ENCODE measurements around the gene FUOM. TPM values are rescaled to one million over a fixed set of nuclear protein-coding genes. Genes with fewer than 3 reads are reported as not detected.

The FUOM gene
- polyA plus RNA-seq, 1 of the 3 experiments (the other 2 are of a cell fraction): 32.5 TPM

- CTCF ChIA-PET: interaction anchor here (0.8 to 1.1 kb wide), 2 partner anchors 25 to 46 kb away, joined by 3 to 5 read pairs; no protein-coding TSS in a partner anchor
- WGBS (ENCODE audit: low lambda C conversion rate): 93% methylated on average over 11 of the region's 16 CpGs
- TF ChIP-seq NRF1 (IDR thresholded peaks at IDR 0.05; ENCODE audit: low read depth, low read length): no peak
- no peak for TF ChIP-seq SMC3 (IDR thresholded peaks at IDR 0.05; ENCODE audit: low read depth, low read length)
- TF ChIP-seq, protein P1, sequence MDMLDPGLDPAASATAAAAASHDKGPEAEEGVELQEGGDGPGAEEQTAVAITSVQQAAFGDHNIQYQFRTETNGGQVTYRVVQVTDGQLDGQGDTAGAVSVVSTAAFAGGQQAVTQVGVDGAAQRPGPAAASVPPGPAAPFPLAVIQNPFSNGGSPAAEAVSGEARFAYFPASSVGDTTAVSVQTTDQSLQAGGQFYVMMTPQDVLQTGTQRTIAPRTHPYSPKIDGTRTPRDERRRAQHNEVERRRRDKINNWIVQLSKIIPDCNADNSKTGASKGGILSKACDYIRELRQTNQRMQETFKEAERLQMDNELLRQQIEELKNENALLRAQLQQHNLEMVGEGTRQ (IDR thresholded peaks at IDR 0.05; ENCODE audit: borderline replicate concordance, low read depth, low read length): no peak
- TF ChIP-seq FOXM1 (IDR thresholded peaks at IDR 0.05; ENCODE audit: low read depth): no peak
- TF ChIP-seq CHD2 (IDR thresholded peaks at IDR 0.05; ENCODE audit: low read length, partially characterized antibody): no peak
- no peak for TF ChIP-seq JUND (IDR thresholded peaks at IDR 0.05)
- TF ChIP-seq FOXJ3 (CRISPR knock-in tag; IDR thresholded peaks at IDR 0.05): no peak
- TF ChIP-seq MXI1 (IDR thresholded peaks at IDR 0.05; ENCODE audit: low read depth, low read length): no peak
- TF ChIP-seq IRF3 (IDR thresholded peaks at IDR 0.05; ENCODE audit: low read depth, low read length): no peak
- TF ChIP-seq TEAD4 (IDR thresholded peaks at IDR 0.05; ENCODE audit: borderline replicate concordance, insufficient read depth): no peak
- TF ChIP-seq RXRA (IDR thresholded peaks at IDR 0.05; ENCODE audit: borderline replicate concordance, low read depth): no peak
These were observed 3.7 kb downstream of the FUOM start for GRCh38 chr10:133353988-133354605.

DNA sequence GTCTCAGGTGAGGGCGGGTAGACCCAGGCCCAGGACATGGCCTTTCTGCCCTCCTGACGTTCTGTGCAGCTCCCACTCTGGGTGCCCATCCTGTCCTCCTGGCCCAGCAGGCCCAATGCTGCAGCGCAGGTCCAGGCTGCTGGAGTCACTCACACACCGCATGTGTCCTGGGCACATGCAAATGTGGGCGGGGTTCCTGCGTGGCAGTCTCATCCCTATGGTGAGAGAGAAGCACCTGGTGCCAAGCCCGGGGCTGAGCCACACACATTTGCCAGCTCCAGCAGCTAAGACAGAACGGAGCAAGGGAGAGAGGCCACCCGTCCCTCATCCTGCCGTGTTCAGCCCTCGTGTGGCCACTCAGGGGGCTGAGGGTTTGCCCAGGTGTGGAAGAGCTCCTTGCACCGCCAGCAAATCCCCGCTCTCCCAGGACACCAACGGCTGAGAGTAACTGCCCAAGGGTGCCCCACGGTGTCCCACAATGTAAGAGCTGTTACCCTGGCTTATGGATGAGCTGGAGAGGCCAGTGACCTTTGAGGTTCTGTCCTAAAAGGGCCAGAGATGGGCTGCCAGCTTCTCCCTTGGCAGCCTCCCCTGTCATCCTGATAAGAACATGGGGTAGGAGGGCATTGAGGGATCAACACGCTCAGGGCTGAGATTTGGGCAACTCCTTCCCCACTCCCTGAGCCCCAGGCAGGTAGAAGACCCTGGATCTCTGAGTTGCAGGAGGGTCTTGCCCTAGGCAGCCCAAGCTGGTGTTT lies 4.4 kb downstream of the FUOM start:
- Histone ChIP-seq H3K9me2 (no peaks in the 10 kb centered on the region), H3K9me3 (no peaks in the 10 kb centered on the region), H3K4me3 (ENCODE audit: low read depth in 2 of 2, low read length in 1 of 2) (no peak overlapping the region), H3K36me3 (replicated peaks in 1 of 2; ENCODE audit: control insufficient read depth in 1 of 2, insufficient read depth in 2 of 2, low read length in 1 of 2) (peaks cover 0 to 3% of the 10 kb centered on the region in 2 experiments), H2AFZ (ENCODE audit: low read depth) (no peak overlapping the region), H3K4me2 (no peak overlapping the region), H3K4me1 (ENCODE audit: control insufficient read depth in 1 of 2, insufficient read depth in 2 of 2, low read depth in 1 of 2, low read length in 1 of 2) (peaks cover 0 to 19% of the 10 kb centered on the region in 2 experiments; a peak in 1 of 4 replicates), H3F3A (replicated peaks; ENCODE audit: insufficient read depth) (no peaks in the 10 kb centered on the region), H3K79me2 (ENCODE audit: insufficient read depth) (no peaks in the 10 kb centered on the region), H4K20me1 (ENCODE audit: insufficient read depth) (no peaks in the 10 kb centered on the region), H3K27ac (ENCODE audit: low read depth in 2 of 2, low read length in 1 of 2) (no peak overlapping the region), H3K9ac (no peak overlapping the region), H3K27me3 (ENCODE audit: insufficient read depth) (0 out of 2 replicates have a peak, but pooled peaks cover under 1% of the 10 kb centered on the region)
- CTCF ChIA-PET: interaction anchor here (0.8 to 1.1 kb wide), 2 partner anchors 24 to 46 kb away, joined by 3 to 5 read pairs; no protein-coding TSS in a partner anchor
- POLR2A ChIA-PET: interaction anchor here (0.6 kb wide), 1 partner anchor 940 kb away, joined by 5 read pairs; no protein-coding TSS in a partner anchor
- no peak for DNase-seq
- WGBS (ENCODE audit: low lambda C conversion rate): 93% methylated on average over 8 of the region's 16 CpGs
- TF ChIP-seq ELF1 (IDR thresholded peaks at IDR 0.05) (no peak), MEF2A (IDR thresholded peaks at IDR 0.05; ENCODE audit: borderline replicate concordance, low read depth) (no peak), TAF1 (IDR thresholded peaks at IDR 0.05; ENCODE audit: borderline replicate concordance, low read depth, low read length) (no peak), YY1 (IDR thresholded peaks at IDR 0.05; ENCODE audit: low read depth) (no peak), REST (IDR thresholded peaks at IDR 0.05; ENCODE audit: low read depth, low read length) (no peak), CTCF (IDR thresholded peaks at IDR 0.05) (no peak)
- TF ChIP-seq, protein P2, sequence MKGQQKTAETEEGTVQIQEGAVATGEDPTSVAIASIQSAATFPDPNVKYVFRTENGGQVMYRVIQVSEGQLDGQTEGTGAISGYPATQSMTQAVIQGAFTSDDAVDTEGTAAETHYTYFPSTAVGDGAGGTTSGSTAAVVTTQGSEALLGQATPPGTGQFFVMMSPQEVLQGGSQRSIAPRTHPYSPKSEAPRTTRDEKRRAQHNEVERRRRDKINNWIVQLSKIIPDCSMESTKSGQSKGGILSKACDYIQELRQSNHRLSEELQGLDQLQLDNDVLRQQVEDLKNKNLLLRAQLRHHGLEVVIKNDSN (IDR thresholded peaks at IDR 0.05; ENCODE audit: borderline replicate concordance, low read depth): no peak

More at GRCh38 chr10:133353988-133354605, 3.7 kb downstream of the FUOM start:
- no peak overlapping the region for H3K27ac ChIP-seq (ENCODE audit: low read depth in 2 of 2, low read length in 1 of 2)
- no peaks in the 10 kb centered on the region for H3F3A ChIP-seq (replicated peaks; ENCODE audit: insufficient read depth)
- no peaks in the 10 kb centered on the region for H3K27me3 ChIP-seq (ENCODE audit: insufficient read depth)
- no peaks in the 10 kb centered on the region for H4K20me1 ChIP-seq (ENCODE audit: insufficient read depth)
- H3K4me2 ChIP-seq: no peak overlapping the region
- no peak for DNase-seq
- no peaks in the 10 kb centered on the region for H3K9me3 ChIP-seq
- H3K9ac ChIP-seq: no peak overlapping the region
- peaks cover 0 to 26% of the 10 kb centered on the region in 2 experiments; a peak in 1 of 4 replicates for H3K4me1 ChIP-seq (ENCODE audit: control insufficient read depth in 1 of 2, insufficient read depth in 2 of 2, low read depth in 1 of 2, low read length in 1 of 2)
- POLR2A ChIA-PET: no interaction called here
- no peak overlapping the region for H3K4me3 ChIP-seq (ENCODE audit: low read depth in 2 of 2, low read length in 1 of 2)
- no peaks in the 10 kb centered on the region for H3K9me2 ChIP-seq
- no peaks in the 10 kb centered on the region for H3K79me2 ChIP-seq (ENCODE audit: insufficient read depth)
- H3K36me3 ChIP-seq (replicated peaks in 1 of 2; ENCODE audit: control insufficient read depth in 1 of 2, insufficient read depth in 2 of 2, low read length in 1 of 2): peaks cover 0 to 3% of the 10 kb centered on the region in 2 experiments
- H2AFZ ChIP-seq (ENCODE audit: low read depth): no peak overlapping the region

All from SK-N-SH (cell line).